GM19043 (cell line): ENCODE measurements around the gene RAB11FIP5.

ENCODE experiments used
- ATAC-seq: cut with Tn5 transposase; IDR thresholded peaks from one replicate; pipeline ENCODE4 v1.9.1; 2021; ENCODE audit warnings: low read depth; ENCODE audit not compliant: unreplicated experiment

RAB11FIP5 gene

GRCh38 chr2:73088211-73088610 is 24.5 kb downstream of the RAB11FIP5 start:
- no peak for ATAC-seq

- no peak for ATAC-seq
Observed at GRCh38 chr2:73087311-73087710, 25.4 kb downstream of the RAB11FIP5 start.

- peak; percentile 87 for ATAC-seq
Observed at GRCh38 chr2:73085691-73086090, 27.1 kb downstream of the RAB11FIP5 start.

GRCh38 chr2:73084971-73085370 is 27.8 kb downstream of the RAB11FIP5 start:
- ATAC-seq = no peak

GRCh38 chr2:73083886-73084800 is 28.6 kb downstream of the RAB11FIP5 start:
- ATAC-seq = no peak

GRCh38 chr2:73082523-73083410 is 30.0 kb downstream of the RAB11FIP5 start:
- ATAC-seq = no peak

- ATAC-seq = no peak
Observed at GRCh38 chr2:73081181-73081671, 31.5 kb downstream of the RAB11FIP5 start.

- ATAC-seq = no peak
Observed at GRCh38 chr2:73080321-73081131, 32.2 kb downstream of the RAB11FIP5 start.

GRCh38 chr2:73079636-73080035 is 33.1 kb downstream of the RAB11FIP5 start:
- no peak for ATAC-seq

- ATAC-seq = no peak
Observed at GRCh38 chr2:73078457-73079411, 34.0 kb downstream of the RAB11FIP5 start.

- no peak for ATAC-seq
Observed at GRCh38 chr2:73077424-73077795, 35.3 kb downstream of the RAB11FIP5 start.

GRCh38 chr2:73076701-73077423 is 35.9 kb downstream of the RAB11FIP5 start:
- no peak for ATAC-seq

GRCh38 chr2:73075477-73076373 is 37.0 kb downstream of the RAB11FIP5 start:
- no peak for ATAC-seq

- ATAC-seq = no peak
Observed at GRCh38 chr2:73074110-73075069, 38.4 kb downstream of the RAB11FIP5 start.

- no peak for ATAC-seq
Observed at GRCh38 chr2:73072416-73072815, 40.3 kb downstream of the RAB11FIP5 start.

- peak; percentile 6 for ATAC-seq
Observed at GRCh38 chr2:73072129-73072395, 40.7 kb downstream of the RAB11FIP5 start.
